Stimulated activated naive CD8-positive, alpha-beta T cell treated with anti-CD3 and anti-CD28 coated beads, Interleukin-15, amount 100 ng/mL, for 72 hours (primary cell): Measurements from ENCODE around the gene ASCC2.

Experiments used
- ATAC-seq: fragments of 150-1000 bp; cut with Tn5 transposase; 2 replicates; pipeline ENCODE4 v1.10.0; 2021; ENCODE audit warnings: mild to moderate bottlenecking, moderate library complexity
- DNase-seq, 2 donors: peaks; one replicate each; pipeline ENCODE4 v3.0.0; 2021 to 2022
- H3K27ac Mint-ChIP-seq, 2 donors: one replicate each; pipeline ENCODE4 v1.8.0; 2022; ENCODE audit warnings: mild to moderate bottlenecking in 2 of 2, mixed read lengths in 2 of 2, moderate library complexity in 2 of 2
- H3K27me3 Mint-ChIP-seq: one replicate; pipeline ENCODE4 v1.8.0; 2022; ENCODE audit warnings: mixed read lengths
- H3K4me1 Mint-ChIP-seq: one replicate; pipeline ENCODE4 v1.8.0; 2022; ENCODE audit warnings: mild to moderate bottlenecking, mixed read lengths
- H3K4me3 Mint-ChIP-seq, 2 donors: one replicate each; pipeline ENCODE4 v1.8.0; 2022; ENCODE audit warnings: mild to moderate bottlenecking in 2 of 2, mixed read lengths in 2 of 2, moderate library complexity in 1 of 2
- H3K9me3 Mint-ChIP-seq, 2 donors: one replicate each; pipeline ENCODE4 v1.8.0; 2022; ENCODE audit warnings: mixed read lengths in 2 of 2

ASCC2 gene

DNA sequence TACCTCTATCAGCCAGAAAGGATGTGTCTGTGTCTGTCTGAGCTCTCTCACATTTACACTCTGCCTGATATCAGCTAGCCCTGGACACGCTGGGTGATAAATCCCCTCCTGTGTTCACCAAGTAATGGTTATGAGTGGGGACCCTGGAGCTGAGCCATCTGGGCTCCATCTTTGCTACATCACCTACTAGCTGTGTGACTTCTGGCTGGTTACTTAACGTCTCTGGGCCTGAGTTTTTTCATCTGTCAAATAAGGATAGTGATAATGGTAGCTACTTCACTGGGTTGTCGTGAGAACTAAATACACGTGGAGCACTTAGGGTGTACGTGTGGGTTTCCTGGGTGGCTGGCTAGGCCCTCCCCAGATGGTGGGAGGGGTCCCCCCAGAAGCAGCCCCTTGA lies 48.0 kb downstream of the ASCC2 start:
- no peak overlapping the region for H3K4me3 Mint-ChIP-seq
- ATAC-seq, result no peak
- no peaks in the 10 kb centered on the region for H3K27me3 Mint-ChIP-seq
- DNase-seq, result no peak
- H3K4me1 Mint-ChIP-seq, result no peaks in the 10 kb centered on the region
- peak overlapping the region in 1 of 2 donors; percentile 82 for H3K27ac Mint-ChIP-seq
- H3K9me3 Mint-ChIP-seq, result no peaks in the 10 kb centered on the region

GRCh38 chr22:29788339-29789279 lies 49.5 kb downstream of the ASCC2 start:
- ATAC-seq, result no peak
- H3K27me3 Mint-ChIP-seq, result no peaks in the 10 kb centered on the region
- no peaks in the 10 kb centered on the region for H3K9me3 Mint-ChIP-seq
- H3K4me1 Mint-ChIP-seq, result no peaks in the 10 kb centered on the region
- H3K4me3 Mint-ChIP-seq, result no peak overlapping the region
- peak overlapping the region; percentile 43 to 71 for H3K27ac Mint-ChIP-seq
- no peak for DNase-seq

GRCh38 chr22:29787371-29787980 lies 50.6 kb downstream of the ASCC2 start:
- no peaks in the 10 kb centered on the region for H3K9me3 Mint-ChIP-seq
- ATAC-seq, result no peak

GRCh38 chr22:29786031-29786430 lies 52.0 kb downstream of the ASCC2 start:
- H3K27me3 Mint-ChIP-seq, result no peaks in the 10 kb centered on the region
- H3K9me3 Mint-ChIP-seq, result no peaks in the 10 kb centered on the region
- H3K4me3 Mint-ChIP-seq, result no peak overlapping the region
- H3K27ac Mint-ChIP-seq, result peak overlapping the region in 1 of 2 donors; percentile 96
- DNase-seq (no peak), ATAC-seq (no peak)
- H3K4me1 Mint-ChIP-seq, result no peaks in the 10 kb centered on the region

More at GRCh38 chr22:29787371-29787980, 50.6 kb downstream of the ASCC2 start:
- no peak overlapping the region for H3K27ac Mint-ChIP-seq
- no peaks in the 10 kb centered on the region for H3K27me3 Mint-ChIP-seq
- no peaks in the 10 kb centered on the region for H3K4me1 Mint-ChIP-seq
- DNase-seq, result no peak
- H3K4me3 Mint-ChIP-seq, result no peak overlapping the region

GRCh38 chr22:29784451-29785361 lies 53.4 kb downstream of the ASCC2 start:
- peak overlapping the region in 1 of 2 donors; percentile 52 for H3K27ac Mint-ChIP-seq
- H3K27me3 Mint-ChIP-seq, result no peaks in the 10 kb centered on the region
- no peak for DNase-seq
- no peak for ATAC-seq
- no peaks in the 10 kb centered on the region for H3K4me1 Mint-ChIP-seq
- no peaks in the 10 kb centered on the region for H3K9me3 Mint-ChIP-seq
- no peak overlapping the region for H3K4me3 Mint-ChIP-seq

GRCh38 chr22:29782061-29782845 lies 55.8 kb downstream of the ASCC2 start:
- DNase-seq (no peak), ATAC-seq (no peak)
- no peak overlapping the region for H3K4me3 Mint-ChIP-seq
- no peaks in the 10 kb centered on the region for H3K9me3 Mint-ChIP-seq
- no peak overlapping the region for H3K27ac Mint-ChIP-seq
- no peaks in the 10 kb centered on the region for H3K27me3 Mint-ChIP-seq
- no peaks in the 10 kb centered on the region for H3K4me1 Mint-ChIP-seq

- no peak for ATAC-seq
- no peak overlapping the region for H3K4me3 Mint-ChIP-seq
- H3K27me3 Mint-ChIP-seq, result no peaks in the 10 kb centered on the region
- H3K27ac Mint-ChIP-seq, result peak overlapping the region; percentile 36 to 88
- no peak for DNase-seq
- H3K9me3 Mint-ChIP-seq, result no peaks in the 10 kb centered on the region
- H3K4me1 Mint-ChIP-seq, result no peaks in the 10 kb centered on the region
Observed at GRCh38 chr22:29780748-29781676, 57.1 kb downstream of the ASCC2 start.

DNA sequence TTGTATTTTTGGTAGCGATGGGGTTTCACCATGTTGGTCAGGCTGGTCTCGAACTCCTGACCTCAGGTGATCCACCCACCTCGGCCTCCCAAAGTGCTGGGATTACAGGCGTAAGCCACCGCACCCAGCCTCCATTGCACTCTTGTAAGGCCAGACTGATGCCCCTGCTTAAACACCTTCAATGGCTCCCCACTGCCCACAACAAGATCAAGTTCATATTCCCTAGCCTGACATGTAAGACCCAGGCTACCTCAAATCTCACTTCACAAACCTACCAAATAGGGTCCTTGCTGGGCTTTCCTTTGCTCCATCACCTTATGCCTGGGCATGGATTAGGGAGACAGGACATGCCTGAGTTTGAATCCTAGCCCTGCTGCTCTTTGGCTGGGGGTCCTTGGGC lies 57.9 kb downstream of the ASCC2 start:
- Mint-ChIP-seq H3K27me3 (no peaks in the 10 kb centered on the region), H3K4me3 (no peak overlapping the region), H3K9me3 (no peaks in the 10 kb centered on the region), H3K27ac (no peak overlapping the region), H3K4me1 (no peaks in the 10 kb centered on the region)
- no peak for ATAC-seq
- DNase-seq, result no peak

DNA sequence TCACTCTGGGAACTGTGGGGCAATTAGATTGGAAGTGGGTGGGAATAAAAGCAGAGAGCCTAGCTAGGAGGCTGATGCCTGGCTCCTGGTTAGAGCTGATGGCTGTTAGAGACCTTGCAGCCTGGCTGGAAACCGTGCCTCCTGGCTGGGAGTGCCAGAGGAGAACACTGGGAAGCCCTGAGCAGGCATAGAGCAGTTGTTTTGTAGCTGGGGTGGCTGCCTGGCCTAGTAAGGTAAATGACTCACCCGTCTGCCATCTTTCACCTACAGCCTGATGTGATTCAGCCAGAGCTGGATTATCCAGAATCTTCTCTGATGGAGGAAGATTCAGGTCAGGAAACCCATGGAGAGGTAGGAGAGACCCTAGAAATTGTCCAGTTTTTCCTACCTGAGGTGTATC lies 64.8 kb downstream of the ASCC2 start:
- Mint-ChIP-seq H3K27ac (peak overlapping the region; percentile 33 to 63), H3K9me3 (no peaks in the 10 kb centered on the region), H3K4me3 (no peak overlapping the region), H3K27me3 (no peaks in the 10 kb centered on the region), H3K4me1 (peaks cover 13% of the 10 kb centered on the region)
- DNase-seq (no peak), ATAC-seq (no peak)

- Mint-ChIP-seq H3K9me3 (no peaks in the 10 kb centered on the region), H3K4me1 (peaks cover 23% of the 10 kb centered on the region), H3K27ac (no peak overlapping the region), H3K27me3 (no peaks in the 10 kb centered on the region), H3K4me3 (no peak overlapping the region)
- no peak for ATAC-seq
- DNase-seq, result no peak
Observed at GRCh38 chr22:29772170-29772641, 65.9 kb downstream of the ASCC2 start.

DNA sequence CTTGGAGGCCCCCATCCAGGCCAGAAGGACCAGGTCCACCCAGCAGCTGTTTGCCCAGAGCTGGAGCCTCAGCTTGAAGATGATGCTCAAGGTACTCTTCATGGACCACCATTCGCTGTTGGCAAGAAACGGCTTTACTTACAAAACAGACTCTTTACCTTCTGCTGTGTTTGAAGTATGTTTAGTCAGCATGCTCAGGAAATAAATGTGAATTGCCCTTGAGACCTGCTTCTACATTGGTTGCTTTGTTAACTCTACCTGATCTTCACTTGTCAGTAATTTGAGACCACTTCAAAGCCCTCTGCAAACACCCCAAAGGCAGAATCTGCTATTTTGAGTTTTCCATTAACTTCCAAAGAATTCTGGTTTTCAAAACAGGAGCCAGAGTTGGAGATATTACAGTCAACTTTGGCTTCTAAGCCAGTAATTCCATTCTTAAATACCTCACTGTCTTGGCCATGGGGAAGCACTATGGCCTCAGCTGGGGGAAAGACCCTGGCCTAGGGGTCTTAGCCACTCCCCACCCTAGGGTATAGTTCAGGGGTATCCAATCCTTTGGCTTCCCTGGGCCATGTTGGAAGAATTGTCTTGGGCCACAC lies 68.3 kb downstream of the ASCC2 start:
- Mint-ChIP-seq H3K4me3 (no peak overlapping the region), H3K4me1 (peaks cover 41% of the 10 kb centered on the region), H3K27ac (no peak overlapping the region), H3K9me3 (no peaks in the 10 kb centered on the region), H3K27me3 (no peaks in the 10 kb centered on the region)
- DNase-seq (no peak), ATAC-seq (no peak)

GRCh38 chr22:29768052-29768693 lies 69.9 kb downstream of the ASCC2 start:
- Mint-ChIP-seq H3K9me3 (no peaks in the 10 kb centered on the region), H3K4me1 (peaks cover 49% of the 10 kb centered on the region), H3K27ac (peak overlapping the region; percentile 10 to 99), H3K4me3 (peak overlapping the region; percentile 100), H3K27me3 (no peaks in the 10 kb centered on the region)
- DNase-seq (no peak), ATAC-seq (no peak)
